ENCODE data around the gene PDPK1.

PDPK1 gene

DNA sequence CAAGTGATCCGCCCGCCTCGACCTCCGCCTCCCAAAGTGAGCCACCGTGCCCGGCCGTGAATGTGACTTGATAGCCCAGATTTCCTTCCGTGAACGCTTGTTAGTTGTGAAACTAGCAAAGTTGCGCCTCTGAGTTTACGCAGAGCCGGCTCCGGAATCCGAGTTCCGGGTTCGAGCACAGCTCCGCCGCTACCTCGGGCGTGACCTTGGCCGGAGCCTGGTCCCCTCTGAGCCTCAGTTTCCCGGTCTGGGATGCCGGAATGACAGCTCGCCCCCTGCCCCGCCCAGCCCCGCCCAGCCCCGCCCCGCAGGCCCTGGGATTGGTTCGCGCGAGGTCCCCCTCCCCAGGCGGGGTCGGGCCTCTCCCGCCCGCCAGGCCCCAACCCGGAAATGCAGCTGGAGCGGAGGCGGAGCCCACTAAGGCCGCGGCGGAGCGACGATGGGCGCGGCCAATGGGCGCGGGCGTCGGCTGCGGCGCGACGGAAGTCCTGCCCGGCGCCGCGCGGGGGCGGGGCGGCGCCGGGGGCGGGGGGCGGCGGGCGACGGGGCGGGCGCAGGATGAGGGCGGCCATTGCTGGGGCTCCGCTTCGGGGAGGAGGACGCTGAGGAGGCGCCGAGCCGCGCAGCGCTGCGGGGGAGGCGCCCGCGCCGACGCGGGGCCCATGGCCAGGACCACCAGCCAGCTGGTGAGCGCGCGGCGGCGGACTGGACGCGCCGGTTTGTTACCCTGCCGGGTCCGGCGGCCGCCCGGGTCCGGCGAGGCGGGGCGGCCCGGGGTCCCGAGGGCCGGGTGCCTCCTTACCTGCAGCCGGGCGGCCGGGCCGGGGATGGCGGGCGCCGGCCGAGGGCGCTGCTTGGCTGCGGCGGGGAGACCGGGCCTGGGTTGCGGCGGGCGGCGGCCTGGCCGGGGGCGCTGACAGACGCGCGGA is at the start of gene PDPK1:
Gene PDPK1 (plus strand): TSS at position 571 of the 929 bp plus-strand sequence. CDS start 92 bp downstream, at position 663.
- peak; percentile 95 for DNase-seq

DNA sequence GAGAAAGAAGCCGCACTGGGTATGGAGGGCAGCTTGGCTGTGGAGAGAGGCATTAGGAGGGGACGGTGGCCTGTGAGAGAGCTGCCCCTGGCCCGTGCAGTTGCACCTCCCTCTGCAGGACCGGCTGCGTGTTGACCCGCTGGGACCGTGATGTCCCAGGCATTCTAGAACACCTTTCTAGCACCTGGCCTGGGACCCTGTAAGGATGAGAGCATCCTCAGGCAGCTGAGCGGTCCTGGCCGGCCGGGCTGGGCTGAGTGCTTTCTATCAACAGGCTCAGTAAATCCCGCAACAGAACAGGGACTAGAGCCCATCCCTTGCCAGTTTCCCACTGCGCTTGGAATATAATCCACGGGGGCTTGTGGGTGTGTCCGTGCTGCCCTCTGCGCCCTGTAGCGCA is 48.2 kb upstream of the PDPK1 start:
- DNase-seq: no peak

DNA sequence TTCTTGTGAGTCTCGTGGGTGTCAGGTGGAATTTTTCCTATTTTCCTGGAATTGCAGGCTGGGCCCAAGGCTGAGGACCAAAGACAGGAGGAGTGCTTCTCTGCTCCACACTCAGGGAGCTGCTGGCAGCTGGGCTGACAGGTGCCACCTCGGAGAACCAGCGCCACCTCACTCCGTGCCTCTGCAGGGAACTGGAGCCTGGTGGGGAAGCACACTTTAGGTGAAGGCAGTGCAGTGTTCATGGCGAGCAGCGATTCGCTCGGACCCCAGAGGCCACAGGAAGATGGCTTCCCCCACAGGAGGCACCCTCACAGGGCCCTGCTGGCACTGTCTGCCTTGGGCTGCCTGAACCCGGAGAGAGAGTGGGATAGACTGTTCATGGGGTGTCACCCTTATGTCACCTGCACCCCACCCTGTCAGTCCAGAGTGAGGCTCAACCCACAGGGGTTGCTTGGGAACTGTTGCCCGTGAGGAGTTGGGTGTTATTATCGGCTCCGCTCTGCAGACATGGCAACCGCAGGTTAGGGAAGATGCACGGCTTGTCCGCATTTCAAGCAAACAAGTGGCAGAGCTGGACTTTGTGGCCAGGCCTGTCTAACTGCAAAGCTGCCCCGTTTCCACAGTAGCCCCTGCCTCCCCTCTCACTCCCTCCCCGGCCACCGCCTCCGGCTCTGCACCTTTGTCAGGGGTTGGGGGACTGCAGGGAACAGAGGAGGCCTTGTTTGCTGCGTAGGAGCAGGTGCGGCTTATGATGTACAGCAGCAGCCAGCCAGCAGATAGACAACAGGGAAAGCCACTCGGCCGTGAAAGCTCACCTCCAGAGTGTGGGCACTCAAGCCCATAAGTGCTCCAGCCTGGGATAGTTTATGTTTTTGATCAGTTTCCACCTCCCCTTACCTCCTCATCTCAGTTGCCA is 47.4 kb upstream of the PDPK1 start:
- DNase-seq: no peak

DNA sequence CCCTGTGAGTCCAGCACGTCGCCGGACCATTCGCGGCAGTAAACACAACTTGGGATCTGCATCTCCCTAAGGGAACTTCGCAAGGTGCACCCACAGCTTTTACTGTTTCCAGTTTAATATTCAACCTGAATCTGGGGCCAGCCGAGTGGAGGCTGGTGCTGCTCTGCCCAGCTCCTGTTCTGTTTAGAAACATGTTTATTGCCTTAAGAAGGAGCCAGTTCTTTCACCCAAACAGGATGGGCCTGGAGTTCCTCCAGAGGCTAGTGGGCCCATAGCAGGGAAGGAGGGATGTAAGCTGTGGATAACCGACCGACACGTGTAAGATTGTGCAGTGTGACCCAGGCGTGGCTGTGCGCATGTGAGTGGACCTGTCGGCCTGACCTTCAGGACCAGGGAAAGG is 45.5 kb upstream of the PDPK1 start:
- no peak for DNase-seq

DNA sequence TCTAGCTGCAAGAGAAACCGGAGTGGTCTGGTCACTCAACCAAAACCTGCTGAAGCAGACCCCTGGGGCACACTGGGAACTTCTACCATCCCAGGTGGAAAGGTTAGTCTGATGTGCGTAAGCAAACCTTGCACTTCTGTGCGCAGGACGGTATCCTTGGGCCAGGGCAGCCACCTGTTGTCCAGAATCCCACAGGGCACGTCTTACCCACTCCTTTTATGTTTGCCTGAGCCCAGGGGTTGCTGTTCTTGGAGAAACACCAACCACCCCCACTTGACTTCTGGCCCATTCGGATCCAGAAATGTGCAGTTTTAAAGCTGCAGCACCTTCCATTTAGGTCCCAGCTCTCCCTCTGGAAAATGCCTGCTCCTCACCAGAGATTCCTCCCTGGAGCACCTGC is 44.2 kb upstream of the PDPK1 start:
- no peak for DNase-seq

DNA sequence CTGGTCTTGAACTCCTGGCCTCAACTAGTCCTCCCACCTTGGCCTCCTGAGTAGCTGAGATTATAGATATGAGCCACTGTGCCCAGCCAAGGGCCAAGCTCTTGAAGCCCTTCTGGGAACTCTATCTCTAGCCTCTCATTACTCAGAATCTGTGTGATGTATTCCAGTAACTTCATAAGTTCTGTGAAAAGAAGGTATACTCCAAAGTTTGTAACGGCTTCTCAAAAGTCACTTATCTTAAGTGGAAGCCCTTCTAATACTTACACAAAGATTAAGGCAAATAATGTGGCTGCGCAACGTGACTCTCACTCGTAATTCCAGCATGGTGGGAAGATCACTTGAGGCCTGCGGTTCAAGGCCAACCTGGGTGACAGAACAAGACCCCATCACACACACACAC is 43.2 kb upstream of the PDPK1 start:
- DNase-seq: no peak

DNA sequence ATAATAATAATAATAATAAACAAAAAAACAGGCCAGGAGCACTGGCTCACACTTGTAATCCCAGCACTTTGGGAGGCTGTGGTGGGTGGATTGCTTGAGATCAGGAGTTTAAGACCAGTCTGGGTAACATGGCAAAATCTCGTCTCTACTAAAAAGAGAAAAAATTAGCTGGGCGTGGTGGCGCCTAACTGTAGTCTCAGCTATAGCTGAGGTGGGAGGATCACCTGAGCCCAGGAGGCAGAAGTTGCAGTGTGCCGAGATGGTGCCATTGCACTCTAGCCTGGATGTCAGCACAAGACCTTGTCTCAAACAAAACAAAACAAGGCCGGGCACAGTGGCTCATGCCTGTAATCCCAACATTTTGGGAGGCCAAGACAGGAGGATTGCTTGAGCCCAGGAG is 42.8 kb upstream of the PDPK1 start:
- DNase-seq: no peak

DNA sequence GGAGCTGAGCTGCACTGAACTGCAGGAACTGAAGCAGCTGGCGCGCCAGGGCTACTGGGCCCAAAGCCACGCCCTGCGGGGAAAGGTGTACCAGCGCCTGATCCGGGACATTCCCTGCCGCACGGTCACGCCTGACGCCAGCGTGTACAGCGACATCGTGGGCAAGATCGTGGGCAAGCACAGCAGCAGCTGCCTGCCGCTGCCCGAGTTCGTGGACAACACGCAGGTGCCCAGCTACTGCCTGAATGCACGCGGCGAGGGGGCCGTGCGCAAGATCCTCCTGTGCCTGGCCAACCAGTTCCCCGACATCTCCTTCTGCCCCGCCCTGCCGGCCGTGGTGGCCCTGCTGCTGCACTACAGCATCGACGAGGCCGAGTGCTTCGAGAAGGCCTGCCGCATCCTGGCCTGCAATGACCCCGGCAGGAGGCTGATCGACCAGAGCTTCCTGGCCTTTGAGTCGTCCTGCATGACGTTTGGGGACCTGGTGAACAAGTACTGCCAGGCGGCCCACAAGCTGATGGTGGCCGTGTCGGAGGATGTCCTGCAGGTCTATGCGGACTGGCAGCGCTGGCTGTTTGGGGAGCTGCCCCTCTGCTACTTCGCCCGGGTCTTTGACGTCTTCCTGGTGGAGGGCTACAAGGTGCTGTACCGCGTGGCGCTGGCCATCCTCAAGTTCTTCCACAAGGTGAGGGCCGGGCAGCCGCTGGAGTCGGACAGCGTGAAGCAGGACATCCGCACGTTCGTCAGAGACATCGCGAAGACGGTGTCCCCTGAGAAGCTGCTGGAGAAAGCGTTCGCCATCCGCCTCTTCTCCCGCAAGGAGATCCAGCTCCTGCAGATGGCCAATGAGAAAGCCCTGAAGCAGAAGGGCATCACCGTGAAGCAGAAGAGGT is 41.4 kb upstream of the PDPK1 start:
- no peak for DNase-seq

DNA sequence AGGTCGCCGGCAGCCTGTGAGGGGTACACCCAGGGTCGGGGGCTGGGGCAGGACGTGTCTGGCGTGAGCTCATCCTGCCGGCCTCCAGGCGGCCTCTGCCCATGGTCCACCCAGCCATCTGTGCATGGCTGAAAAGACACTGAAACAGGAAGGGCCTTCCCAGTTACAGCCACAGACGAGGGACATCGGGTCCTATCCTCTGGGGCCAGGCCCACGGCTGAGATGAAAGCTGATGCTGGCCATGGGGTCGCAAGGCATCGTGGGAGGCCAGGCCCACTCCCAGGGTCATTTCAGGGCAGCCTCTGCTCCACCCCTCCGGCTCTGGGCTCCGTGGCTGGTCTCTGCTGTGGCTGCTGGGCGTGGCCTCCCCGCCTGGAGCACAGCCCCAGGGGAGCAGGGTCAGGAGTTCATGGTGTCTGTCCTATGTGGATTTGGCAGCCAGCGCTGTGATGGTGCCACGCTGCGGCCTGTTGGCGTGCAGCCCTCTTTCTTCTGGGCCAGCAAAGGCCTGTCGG is 40.6 kb upstream of the PDPK1 start:
- no peak for DNase-seq

DNA sequence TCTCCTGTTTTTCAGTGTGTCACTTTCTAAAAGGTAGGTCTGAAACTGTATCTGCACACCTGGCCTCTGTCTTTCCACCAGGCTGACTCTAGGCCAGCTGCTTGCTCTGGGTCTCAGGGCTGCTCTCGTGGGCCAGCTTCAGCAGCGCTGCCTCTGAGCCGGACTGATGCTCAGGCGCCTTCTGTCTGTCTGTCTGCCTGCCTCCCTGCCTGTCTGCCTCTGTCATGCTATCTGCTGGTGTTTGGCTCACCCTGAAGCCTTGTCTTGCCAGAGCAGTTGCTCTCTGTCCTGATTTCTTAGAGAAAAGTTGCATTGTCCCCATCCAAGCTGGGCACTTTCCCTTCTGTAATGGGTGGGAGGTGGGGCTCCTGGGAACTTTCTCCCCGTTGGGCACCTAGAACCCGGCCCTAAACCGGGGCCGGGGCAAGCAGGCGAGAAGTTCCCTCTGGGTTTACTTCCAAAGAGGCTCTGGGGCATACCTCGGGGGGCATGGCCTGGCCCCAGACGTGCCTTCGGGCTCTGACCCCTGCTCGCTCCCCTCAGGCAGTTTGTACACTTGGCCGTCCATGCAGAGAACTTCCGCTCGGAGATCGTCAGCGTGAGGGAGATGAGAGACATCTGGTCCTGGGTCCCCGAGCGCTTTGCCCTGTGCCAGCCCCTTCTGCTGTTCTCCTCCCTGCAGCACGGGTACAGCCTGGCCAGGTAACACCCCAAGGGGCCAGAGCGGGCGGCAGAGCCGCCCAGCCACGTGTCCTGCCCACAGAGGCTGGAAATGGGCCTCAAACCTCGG is 39.9 kb upstream of the PDPK1 start:
- DNase-seq: no peak

DNA sequence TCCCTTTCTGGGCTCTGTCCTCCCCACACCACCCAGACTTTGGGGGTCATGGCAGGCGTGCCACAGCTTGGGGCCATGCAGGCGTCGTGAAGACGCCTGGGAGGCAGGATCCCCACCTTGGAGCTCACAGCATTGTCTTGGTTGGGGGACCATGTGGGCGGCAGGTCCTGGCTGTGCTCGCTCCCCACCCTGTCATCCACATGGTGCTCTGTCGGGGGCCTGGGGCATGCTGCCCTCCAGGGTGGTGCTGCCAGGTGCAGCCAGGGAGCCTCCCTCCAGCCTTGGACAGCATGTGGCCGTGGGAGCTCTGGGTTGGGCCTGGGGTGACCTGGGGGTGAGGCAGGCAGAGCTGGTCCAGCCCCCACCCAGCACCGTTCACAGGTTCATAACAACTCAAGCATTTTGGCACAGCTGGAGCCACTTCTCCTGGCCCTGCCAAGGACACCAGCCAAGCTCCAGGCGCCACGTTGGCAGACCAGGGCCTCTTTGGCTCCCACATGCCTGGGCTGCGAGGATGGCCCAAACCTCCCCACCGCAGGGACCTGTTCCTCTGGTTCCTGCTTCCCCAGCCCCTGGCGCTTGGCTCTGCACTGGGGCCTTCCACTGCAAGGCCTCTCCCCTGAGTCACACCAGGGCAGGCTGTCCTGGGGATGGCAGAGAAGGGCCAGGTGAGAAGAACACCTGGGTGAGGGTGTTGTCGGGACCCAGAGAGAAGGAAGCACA is 39.1 kb upstream of the PDPK1 start:
- no peak for DNase-seq

DNA sequence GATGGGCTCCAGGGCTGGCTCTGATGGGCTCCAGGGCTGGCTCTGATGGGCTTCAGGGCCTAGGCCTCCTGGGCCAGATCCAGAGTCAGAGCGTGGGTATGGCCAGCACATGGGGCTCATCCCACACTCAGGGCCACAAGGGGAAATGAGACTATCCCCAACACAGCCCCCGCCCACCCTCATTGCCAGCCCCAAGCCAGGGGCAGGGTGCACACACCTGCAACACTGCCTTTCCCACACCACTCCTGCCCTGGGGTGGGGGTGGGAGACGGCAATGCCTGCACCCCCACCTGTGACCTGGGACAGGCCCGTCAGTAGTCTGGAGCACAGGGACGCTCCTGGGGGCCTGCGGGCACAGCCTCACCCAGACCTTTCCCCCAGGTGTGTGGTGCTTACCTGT is 38.4 kb upstream of the PDPK1 start:
- DNase-seq: no peak

DNA sequence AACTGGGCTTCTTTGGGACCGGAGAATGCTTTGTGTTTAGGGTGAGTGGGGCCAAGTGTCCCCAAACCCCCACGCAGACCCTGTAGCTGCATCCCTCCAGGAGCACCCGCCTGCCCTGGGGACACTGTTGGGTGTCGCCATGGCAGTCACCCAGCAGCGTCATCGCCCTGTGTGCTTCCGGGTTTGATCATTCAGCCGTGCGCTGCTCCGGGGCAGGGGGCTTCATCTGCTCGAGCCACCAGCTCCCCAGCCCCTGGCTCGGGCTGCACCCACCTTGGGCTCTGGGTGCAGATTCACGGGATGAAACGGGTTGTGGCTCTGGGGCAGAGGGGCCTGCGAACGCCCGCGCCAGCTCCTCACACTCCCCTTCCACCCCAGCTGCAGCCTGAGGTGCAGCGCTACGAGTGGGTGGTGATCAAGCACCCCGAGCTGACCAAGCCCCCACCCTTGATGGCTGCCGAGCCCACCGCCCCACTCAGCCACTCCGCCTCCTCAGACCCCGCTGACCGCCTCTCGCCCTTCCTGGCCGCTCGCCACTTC is 37.9 kb upstream of the PDPK1 start:
- no peak for DNase-seq

DNA sequence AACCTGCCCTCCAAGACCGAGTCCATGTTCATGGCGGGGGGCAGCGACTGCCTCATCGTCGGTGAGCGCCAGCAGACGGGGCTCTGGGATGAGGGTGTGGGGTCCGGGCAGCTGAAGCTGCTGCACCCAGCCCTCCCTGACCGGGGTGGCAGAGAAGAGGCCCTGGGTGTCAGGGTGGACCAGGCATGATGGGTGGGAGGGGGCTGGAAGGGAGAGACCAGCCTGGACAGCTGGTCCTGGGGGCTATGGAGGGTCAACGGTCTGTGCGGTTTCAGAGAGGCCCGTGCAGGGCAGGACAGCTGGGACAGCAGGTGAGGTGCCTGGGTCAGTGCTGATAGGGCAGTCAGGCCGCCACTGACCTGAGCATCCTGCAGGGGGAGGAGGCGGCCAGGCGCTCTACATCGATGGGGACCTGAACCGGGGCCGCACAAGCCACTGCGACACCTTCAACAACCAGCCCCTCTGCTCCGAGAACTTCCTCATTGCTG is 37.3 kb upstream of the PDPK1 start:
- DNase-seq: no peak

DNA sequence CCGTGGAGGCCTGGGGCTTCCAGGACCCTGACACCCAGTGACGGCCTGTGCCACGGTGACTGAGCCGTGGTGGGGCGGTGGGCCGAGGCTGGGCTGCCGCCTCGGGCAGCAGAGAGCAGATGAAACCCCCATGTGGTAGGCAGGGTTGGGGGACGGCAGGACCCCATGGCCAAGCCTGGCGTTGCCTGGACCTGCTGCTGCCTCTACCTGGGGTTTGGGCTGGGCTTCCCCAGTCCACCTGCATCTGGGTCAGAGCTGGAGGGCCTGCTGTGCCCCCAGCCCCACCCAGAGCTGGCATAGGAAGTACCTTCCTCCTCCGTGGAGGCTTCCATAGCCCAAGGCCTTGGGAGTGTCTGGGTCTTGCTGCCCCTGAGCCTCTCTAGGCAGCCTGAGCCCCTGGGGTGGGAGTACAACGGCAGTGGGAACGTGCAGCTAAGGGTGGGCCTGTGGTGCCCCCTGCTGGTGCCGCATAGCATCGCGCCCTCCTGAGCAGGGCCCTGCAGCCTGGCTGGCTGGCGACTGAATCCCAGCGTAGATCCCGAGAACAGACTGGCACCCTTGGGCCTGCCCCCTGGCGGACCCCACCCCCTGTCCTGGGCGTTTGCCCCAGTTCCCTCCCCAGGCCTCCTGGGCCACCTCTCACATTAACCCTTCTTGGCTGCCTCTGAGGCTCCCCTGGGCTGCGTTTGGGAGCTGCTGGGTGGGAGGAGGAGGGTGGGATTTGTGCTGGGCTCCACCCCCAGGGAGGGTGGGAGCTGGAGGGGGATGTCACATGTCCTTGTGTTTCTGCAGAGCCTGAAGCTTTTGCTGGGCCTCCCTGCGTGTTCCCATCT is 36.7 kb upstream of the PDPK1 start:
- peak; percentile 69 for DNase-seq

DNA sequence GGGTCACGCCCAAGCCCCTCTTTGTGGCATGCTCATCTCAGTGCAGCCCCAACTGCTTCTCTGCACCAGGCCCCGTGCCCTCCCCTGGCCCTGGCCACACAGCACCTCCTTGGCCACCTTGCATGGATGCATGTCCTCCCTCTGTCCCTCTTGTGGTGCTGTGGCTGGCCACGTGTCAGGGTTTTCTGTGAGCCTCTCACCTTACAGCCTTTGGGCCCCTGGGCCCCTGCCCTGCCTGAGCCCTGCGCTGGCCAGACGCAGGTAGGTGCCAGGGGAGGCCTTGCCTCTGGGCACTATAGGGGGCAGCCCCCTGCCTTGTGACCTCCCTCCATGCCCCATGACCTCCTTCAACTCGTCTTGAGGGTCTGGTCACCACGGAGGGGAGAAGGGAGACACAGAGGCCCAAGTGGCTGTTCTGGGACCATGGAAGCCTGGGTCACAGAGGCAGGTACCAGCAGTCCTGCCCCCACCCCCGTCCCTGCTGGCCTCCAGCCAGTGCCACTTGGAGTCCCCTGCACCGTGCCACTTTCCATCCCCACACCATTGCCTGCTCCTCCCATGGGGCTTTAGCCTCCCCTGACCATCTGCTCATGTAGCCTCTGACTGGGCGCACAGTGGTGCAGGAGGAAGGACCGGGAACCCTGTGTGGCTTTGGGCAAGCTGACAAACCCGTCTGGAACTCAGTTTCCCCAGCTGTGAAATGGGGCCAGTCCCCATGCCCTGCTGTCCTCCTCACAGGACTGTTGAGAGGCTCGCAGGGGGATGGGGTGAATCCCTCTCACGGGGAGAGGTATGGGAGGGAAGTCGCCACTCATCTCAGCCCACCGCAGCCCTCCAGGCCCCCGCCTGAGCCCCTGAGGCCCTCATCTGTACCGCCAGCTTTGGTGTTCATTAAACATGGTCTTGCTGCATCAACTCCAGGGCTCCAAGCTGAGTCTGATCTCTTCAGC is 35.6 kb upstream of the PDPK1 start:
- DNase-seq: no peak

DNA sequence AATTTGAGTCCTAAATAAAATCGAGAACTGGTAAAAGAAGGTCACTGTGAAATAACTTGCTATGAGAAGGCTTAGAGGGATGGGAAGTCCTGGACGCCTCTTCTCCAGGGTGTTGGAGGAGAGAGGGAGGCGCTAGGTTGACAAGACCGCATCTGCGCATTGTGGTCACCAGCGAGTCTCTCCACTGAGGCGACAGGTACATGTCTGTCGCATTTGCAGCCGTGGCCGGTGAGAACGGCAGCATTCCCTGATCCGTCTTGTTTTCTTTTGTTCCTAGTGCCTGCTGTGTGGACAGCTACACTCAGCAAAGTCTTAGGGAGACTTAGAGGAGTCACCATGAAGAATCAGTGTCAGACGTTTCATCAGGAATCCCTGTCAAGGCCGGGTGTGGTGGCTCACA is 32.1 kb upstream of the PDPK1 start:
- no peak for DNase-seq

DNA sequence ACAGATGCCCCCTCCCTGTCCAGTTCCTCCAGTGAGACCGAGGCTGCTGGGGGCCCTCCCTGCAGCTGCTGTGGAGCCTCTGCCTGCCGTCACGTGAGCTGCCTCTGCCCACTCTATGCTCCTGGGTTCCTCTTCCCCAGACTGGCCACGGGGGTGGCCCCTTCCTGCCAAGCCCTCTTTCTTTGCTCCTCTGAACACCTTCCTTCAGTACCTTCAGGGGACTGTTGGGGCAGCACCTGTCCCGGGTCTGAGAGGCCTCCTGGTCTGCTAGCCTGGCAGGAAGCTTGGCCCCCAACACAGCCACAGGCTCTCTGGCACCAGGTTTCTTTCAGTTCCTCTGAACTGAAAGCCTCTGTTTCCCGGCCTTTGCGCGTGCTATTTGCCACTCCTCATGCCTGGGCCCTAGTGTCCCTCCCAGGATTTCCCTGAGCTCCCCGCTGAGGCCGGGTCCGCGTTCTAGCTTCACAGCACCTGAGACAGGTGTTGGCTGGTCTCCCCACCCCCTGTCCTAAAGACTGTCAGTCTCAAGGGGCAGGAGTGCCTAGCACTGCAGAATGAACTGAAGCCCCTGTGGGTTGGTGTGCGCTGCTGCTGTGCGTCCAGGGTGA is 30.7 kb upstream of the PDPK1 start:
- DNase-seq: no peak

Measured in CD4-positive, alpha-beta T cell treated with Interleukin-4 for 4 hours (primary cell).